ENCODE data around the gene AGAP5.
"Not testable (repeated sequence)": the region's sequence is repeated elsewhere in the genome, so short reads cannot be mapped to it uniquely, and the experiment has no call there.

The AGAP5 gene

GRCh38 chr10:73697675-73698159 lies at the start of gene AGAP5:
TSS of gene AGAP5 (minus strand) at chr10:73698109. CDS start at chr10:73697755, 354 bp downstream.
- H3K36me3 ChIP-seq (replicated peaks); H3K4me3 ChIP-seq (ENCODE audit: low read depth, low read length); in situ Hi-C loops (cut with HindIII; ENCODE audit: low pct_ligation_motif_present, low sequenced_read_pairs); DNase-seq; H3K27ac ChIP-seq; H3K27me3 ChIP-seq (replicated peaks): not testable (repeated sequence)

DNA sequence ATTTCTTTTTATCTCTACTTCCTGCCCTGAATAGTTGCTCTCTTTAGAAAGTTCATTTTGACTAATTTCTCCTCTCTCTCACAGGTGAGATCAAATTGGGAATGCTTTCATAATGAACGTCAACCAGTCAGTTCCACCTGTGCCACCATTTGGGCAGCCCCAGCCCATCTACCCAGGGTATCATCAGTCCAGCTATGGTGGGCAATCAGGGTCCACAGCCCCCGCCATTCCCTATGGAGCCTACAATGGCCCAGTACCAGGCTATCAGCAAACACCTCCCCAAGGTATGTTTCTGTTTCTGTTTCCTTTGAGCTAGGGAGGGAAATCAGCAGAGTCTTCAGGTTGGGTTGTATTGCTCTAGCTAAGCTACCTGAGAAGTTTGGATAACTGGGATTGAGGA lies 48.8 kb upstream of the AGAP5 start:
- Histone ChIP-seq H3K36me3 (replicated peaks) (peaks cover 44% of the 10 kb centered on the region), H3K27me3 (replicated peaks) (no peaks in the 10 kb centered on the region), H3K4me3 (ENCODE audit: low read depth, low read length) (no peak overlapping the region), H3K27ac (no peak overlapping the region)
- no peak for TF ChIP-seq CTCF (IDR thresholded peaks at IDR 0.05; ENCODE audit: low read depth, low read length, missing control alignments)
- in situ Hi-C loops (cut with HindIII; ENCODE audit: low pct_ligation_motif_present, low sequenced_read_pairs): no loop called here
- no peak for DNase-seq

- TF ChIP-seq CTCF (IDR thresholded peaks at IDR 0.05; ENCODE audit: low read depth, low read length, missing control alignments): no peak
- Histone ChIP-seq H3K27me3 (replicated peaks) (no peaks in the 10 kb centered on the region), H3K36me3 (replicated peaks) (peaks cover 25% of the 10 kb centered on the region)
Measured at GRCh38 chr10:73744664-73744975, 46.7 kb upstream of the AGAP5 start.

GRCh38 chr10:73743905-73744663 lies 46.2 kb upstream of the AGAP5 start, which contains the start of gene SEC24C:
TSS of gene SEC24C (plus strand) at chr10:73744372. CDS start at chr10:73746833, 2,461 bp downstream.
- Histone ChIP-seq H3K27ac (peak within 1 kb of the TSS; percentile 93), H3K36me3 (replicated peaks) (peaks cover 22% of the 10 kb centered on the region), H3K27me3 (replicated peaks) (no peaks in the 10 kb centered on the region), H3K4me3 (ENCODE audit: low read depth, low read length) (peak within 1 kb of the TSS; percentile 90)
- peak; percentile 94 for DNase-seq
- in situ Hi-C loops (cut with HindIII; ENCODE audit: low pct_ligation_motif_present, low sequenced_read_pairs): no loop called here
- TF ChIP-seq CTCF (IDR thresholded peaks at IDR 0.05; ENCODE audit: low read depth, low read length, missing control alignments): peak; percentile 15

More at GRCh38 chr10:73744664-73744975, 46.7 kb upstream of the AGAP5 start:
- H3K4me3 ChIP-seq (ENCODE audit: low read depth, low read length): peak overlapping the region; percentile 90
- H3K27ac ChIP-seq: peak overlapping the region; percentile 93
- in situ Hi-C loops (cut with HindIII; ENCODE audit: low pct_ligation_motif_present, low sequenced_read_pairs): no loop called here
- DNase-seq: peak; percentile 76

GRCh38 chr10:73743327-73743904 lies 45.5 kb upstream of the AGAP5 start:
- H3K27me3 ChIP-seq (replicated peaks): no peaks in the 10 kb centered on the region
- H3K27ac ChIP-seq: peak overlapping the region; percentile 93
- peak overlapping the region; percentile 90 for H3K4me3 ChIP-seq (ENCODE audit: low read depth, low read length)
- no peak for TF ChIP-seq CTCF (IDR thresholded peaks at IDR 0.05; ENCODE audit: low read depth, low read length, missing control alignments)
- peaks cover 15% of the 10 kb centered on the region for H3K36me3 ChIP-seq (replicated peaks)
- in situ Hi-C loops (cut with HindIII; ENCODE audit: low pct_ligation_motif_present, low sequenced_read_pairs): no loop called here
- DNase-seq: no peak

DNA sequence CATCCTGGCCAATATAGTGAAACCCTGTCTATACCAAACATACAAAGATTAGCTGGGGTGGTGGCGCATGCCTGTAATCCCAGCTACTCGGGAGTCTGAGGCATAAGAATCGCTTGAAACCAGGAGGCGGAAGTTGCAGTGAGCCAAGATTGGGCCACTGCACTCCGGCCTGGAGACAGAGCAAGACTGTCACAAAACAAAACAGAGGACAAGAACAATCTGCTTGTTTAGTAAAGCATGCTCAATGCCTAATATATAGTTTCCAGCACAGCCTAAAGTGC lies 44.5 kb upstream of the AGAP5 start:
- H3K4me3 ChIP-seq (ENCODE audit: low read depth, low read length): no peak overlapping the region
- H3K27ac ChIP-seq: no peak overlapping the region
- no peaks in the 10 kb centered on the region for H3K27me3 ChIP-seq (replicated peaks)
- no peak for TF ChIP-seq CTCF (IDR thresholded peaks at IDR 0.05; ENCODE audit: low read depth, low read length, missing control alignments)
- in situ Hi-C loops (cut with HindIII; ENCODE audit: low pct_ligation_motif_present, low sequenced_read_pairs): no loop called here
- no peak for DNase-seq
- H3K36me3 ChIP-seq (replicated peaks): peaks cover 7% of the 10 kb centered on the region

DNA sequence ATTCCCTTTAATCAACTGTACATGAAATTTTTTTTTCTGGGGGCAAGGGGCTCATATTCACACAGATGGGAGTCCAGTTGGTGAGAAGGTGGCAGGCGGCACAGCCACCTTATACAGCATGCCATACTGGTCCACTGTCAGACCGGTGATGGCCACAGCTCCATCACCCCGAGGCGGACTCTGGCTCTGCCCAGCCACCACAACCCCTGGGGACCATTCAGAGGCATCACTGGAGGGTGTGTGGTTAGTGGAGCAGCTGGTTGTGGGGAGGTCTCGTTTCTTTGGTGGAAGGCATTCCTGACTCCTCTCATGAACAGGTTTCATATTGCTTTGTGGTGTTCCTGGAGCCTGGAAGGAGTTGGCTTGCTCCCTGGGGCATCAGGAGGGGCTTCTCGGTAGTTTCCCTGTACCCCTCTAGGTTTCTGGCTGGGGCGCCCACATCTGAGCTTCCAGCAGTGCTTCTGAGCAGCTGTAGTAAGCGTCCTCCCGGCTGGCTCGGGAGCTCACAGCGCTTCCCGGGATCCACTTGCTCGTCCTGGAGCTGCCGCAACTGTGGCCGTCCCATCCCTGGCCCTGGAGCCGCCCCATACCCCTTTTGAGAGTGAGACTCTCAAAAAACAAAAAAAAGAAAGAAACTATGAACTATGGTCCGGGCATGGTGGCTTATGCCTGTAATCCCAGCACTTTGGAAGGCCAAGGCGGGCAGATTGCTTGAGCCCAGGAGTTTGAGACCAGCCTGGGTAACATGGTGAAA lies 42.8 kb upstream of the AGAP5 start:
- H3K27me3 ChIP-seq (replicated peaks); DNase-seq; in situ Hi-C loops (cut with HindIII; ENCODE audit: low pct_ligation_motif_present, low sequenced_read_pairs); H3K4me3 ChIP-seq (ENCODE audit: low read depth, low read length); H3K27ac ChIP-seq; H3K36me3 ChIP-seq (replicated peaks): not testable (repeated sequence)

All from brain microvascular endothelial cell (primary cell).